Measurements from ENCODE around the gene ACOX3.

DNA sequence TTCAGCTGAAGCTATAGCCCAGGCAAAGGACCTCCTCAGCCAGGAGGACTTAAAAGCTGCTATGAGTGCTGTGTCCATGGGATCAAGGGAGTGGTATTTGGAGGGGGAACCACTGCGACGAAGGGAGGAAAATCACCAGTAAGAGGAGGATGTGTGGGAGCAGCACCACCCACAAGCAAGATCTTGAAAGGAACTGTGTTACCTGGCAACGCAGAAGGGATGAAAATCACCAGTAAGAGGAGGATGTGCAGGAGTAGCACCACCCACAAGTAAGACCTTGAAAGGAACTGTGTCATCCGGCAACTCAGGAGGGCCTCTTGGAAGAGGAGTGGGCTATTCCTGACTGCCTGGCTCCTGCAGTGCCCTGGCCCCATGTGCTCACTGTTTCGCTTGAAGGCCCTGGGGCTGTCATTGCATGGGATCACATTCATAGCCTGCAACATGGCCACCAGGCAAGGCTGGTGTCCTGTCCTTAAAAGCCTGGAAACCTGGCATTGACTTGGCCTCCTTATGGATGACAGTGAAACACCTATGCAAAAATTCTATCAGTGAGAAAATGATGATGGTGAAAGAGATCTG, 48.4 kb upstream of the ACOX3 start:
- TF ChIP-seq CTCF (optimal IDR thresholded peaks at IDR 0.05 in 1 of 3, IDR thresholded peaks at IDR 0.05 in 1 of 3, conservative IDR thresholded peaks at IDR 0.05 in 1 of 3; ENCODE audit: extremely low read depth in 1 of 3, insufficient read depth in 2 of 3, low read length in 3 of 3) = no peak
- no peak for TF ChIP-seq EZH2 (IDR thresholded peaks at IDR 0.05; ENCODE audit: low read length)

All from keratinocyte (primary cell).